HG03558 (cell line): ENCODE data around the gene ARL4C.

Source experiments
- ATAC-seq: cut with Tn5 transposase; IDR thresholded peaks from one replicate; pipeline ENCODE4 v1.9.1; 2021; ENCODE audit warnings: moderate number of reproducible peaks; ENCODE audit not compliant: unreplicated experiment; ENCODE audit errors: extremely low read depth

The ARL4C gene

DNA sequence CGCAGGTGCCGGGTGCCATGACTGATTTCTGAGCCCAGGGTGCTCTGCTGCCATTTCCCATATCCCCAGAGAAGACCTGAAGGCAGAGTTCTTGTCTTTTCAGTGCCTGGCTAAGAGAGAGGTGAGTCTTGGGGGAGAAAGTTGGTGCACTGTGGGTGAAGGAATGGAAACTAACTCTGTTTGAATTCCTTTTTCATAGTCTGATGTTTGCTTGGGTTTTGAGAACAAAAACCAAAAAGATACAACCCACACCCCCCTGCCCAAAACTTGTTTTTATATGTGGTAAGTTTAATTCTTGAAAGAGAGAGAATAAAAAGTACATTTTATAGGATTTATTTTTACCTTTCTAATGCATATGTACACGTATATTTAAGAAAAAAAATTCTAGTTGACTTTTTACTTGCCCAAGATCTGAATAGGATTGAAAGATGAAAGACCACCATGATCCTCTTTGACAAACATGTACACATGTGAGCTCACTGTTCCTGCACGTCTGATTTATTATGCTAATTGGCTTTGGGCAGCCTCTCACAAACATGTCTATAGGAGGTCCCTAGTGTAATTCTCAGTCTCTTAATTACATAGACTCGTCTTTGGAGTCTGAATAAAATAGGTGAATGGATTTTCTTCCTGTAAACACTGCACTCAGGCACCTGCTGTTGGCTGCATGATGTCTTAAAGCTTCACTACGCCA lies 46.3 kb downstream of the ARL4C start:
- no peak for ATAC-seq

DNA sequence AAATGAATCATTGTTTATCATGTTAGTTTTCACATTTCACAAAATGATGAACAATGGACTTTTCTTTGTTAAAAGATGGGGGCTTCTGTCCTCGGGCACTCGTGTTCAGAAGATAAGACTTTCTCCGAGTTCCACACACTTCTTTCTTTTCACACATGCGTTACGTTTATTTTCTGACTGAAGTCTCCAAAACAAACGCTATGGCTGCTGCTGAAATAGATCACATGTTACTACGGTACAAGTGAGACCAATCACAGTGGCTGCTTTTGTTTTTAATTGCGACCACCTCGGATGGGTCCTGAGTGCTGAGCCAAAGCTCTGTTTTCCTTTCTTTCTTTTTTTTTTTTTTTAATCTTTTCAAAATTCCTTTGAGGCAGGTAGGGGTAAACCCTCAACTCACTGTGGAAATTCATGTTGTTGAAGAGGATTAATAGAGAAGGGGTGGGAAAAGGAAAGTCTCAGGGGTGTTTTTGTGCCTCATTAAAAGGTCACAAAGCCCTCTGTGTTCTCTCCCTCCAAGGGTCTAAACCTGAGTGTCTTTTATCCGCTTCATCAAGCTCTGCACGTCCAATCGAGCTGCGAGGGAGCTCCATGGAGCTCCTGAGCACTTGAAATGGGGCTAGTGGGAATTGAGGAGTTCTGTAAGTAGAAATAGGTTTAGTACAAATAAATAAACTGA lies 48.2 kb downstream of the ARL4C start:
- ATAC-seq = no peak

DNA sequence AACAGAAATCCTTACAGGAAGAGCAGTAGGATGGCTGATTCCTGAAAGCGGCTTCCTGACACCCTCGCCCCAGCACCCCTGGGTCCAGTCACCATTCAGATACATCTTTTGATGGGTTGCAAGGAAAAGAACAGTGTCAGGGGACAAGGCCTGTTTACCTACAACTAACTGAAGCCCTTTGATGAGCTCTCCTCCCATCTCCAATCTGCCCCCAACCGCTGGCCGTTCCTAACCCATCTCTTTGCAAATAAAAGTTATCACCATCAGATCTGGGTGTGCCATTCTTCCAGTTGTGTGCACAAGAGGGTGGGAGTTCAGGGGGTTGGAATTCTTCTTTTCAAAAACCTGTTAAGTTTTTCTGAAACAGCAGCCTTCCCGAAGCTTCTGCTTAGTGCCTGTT lies 48.9 kb downstream of the ARL4C start:
- no peak for ATAC-seq

DNA sequence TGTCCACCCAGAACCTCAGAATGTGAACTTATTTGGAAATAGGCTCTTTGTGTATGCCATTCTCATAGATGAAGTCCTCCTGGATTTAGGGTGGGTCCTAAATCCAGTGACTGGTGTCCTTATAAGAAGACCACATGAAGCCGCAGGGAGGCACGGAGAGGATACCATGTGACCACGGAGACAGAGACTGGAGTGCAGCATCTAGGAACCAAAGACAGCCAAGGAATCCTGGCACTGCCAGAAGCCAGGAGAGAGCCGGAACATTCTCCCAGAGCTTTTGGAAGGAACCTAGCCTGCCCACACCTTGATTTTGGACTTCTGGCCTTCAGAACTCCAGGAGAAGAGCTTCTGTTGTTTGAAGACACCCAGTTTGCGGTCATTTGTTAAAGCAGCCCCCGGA lies 49.7 kb downstream of the ARL4C start:
- ATAC-seq = no peak

- peak; percentile 89 for ATAC-seq
Measured at GRCh38 chr2:234446404-234447076, 50.3 kb downstream of the ARL4C start.

GRCh38 chr2:234444893-234445292 lies 52.0 kb downstream of the ARL4C start:
- no peak for ATAC-seq

- no peak for ATAC-seq
Measured at GRCh38 chr2:234444242-234444730, 52.6 kb downstream of the ARL4C start.
